Stimulated activated CD4-positive, alpha-beta T cell treated with anti-CD3 and anti-CD28 coated beads, Interleukin-12 subunit alpha, Interleukin-12 subunit beta, amount 100 ng/mL, for 24 hours (primary cell): ENCODE data around the gene MTG2.

Source experiments
- DNase-seq, 2 experiments: peaks; one replicate each; pipeline ENCODE4 v3.0.0-alpha.2; 2020; ENCODE audit warnings: low read depth in 2 of 2

The MTG2 gene

GRCh38 chr20:62248890-62249560 lies 66.2 kb downstream of the MTG2 start:
- DNase-seq = no peak

GRCh38 chr20:62252342-62252966 lies 69.6 kb downstream of the MTG2 start:
- no peak for DNase-seq
